ENCODE results near the gene ELMO1.

Gene ELMO1

DNA sequence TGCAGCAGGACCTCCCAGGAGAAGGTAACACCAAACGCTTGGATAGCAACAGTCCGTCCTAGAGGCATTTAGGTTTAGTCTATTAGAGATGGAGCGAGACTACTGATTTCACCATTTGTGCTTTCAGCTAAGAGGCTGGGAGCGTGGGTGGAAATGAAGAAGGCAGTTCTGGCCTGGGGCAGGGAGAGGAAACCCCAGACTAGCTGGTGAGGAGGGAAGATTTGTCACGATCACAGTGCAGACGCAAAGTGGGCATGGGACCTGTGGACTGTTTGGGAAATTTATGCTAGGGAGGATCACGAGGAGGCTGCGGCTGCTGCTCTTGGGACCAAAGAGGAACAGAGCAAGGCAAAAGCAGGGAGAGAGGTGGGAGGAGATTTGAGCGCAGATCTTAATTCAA lies 594.0 kb downstream of the ELMO1 start:
- no peak for DNase-seq

DNA sequence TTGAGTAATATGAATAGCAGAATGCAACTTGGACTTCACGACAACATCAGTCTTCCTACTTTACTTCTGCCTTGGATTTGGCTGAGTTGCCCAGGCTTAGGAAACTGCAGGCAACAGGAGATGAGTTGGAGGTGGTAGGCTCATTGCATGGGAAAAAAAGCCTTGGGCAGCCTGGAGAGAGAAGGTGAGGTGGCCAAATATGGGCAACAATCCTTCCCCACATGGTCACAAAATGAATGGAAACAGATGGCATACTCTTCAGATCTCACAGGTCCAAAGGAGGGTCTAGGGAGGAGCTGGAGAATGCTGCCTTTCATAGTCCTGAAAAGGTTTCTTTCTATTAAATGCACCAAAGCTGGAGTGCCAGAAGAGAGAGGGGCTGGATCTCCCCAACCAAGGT lies 595.7 kb downstream of the ELMO1 start:
- DNase-seq: no peak

DNA sequence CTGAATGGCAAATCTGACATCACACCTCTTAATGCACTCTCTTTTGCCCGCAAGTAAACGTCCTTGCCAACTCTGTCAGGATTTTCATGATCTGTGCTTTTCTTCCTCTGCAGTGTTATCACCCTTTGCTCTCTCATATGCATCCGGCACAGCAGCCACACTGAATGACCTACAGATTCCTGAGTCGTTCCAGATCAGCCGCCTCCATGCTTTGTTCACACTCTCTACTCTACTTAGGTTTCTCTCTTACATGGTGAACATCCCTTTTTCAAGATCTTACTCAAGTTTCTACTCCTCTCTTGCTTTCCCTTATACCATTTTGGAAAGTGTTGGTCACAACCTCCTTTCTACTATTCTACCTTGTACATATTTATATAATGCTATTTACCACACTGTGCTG lies 596.6 kb downstream of the ELMO1 start:
- DNase-seq: no peak

DNA sequence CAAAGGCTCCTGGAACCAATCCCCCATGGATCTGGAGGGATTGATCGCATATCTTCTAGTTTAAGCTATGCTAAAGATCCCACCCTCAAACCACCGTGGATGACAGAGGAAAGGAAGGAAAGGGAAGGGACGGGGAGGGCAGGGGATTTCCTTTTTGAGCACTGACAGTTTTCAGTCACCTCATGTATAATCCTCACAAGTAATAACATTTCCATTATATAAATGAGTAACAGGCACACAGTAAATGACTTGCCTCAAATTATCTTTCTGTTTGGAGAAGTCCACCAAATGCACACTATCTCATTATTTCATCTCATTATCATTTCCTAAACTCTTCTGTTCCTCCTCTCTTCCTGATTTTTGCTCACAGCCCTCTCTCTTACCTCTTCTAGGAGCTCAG lies 597.3 kb downstream of the ELMO1 start:
- no peak for DNase-seq

DNA sequence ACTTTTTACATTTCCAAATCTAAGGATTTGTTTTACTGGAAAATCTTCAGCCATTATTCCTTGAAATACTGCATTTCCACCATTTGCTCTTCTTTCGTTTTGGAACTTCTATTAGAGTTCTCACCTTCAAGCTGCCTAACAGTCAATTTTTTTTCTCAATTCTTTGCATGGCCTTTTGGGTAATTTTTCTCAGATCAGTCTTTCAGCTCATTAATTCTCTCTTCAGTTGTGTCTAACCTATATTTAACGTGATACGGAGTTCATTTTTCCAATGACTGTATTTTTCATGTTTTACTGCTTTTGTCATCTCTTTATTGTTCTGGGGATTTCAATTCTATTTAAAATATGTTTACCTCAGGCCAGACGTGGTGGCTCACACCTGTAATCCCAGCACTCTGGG lies 600.7 kb downstream of the ELMO1 start:
- no peak for DNase-seq

DNA sequence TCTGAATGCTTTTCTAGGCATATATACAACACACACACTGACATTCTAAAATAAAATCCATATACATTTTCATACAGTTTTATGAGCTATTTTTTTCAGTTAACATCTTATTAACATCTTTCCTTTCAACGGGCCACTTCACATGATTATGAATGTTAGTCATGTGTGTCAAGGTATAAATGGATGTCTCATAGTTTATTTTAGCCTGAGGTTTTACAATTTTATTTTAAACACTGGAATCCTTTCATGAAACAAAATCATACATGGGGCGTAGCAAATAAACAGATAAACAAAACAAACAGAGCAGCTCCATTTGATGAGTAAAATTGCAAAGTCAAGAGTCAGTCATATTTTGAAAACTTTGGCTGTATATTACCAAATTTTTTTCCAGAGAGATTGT lies 604.3 kb downstream of the ELMO1 start:
- DNase-seq: no peak

DNA sequence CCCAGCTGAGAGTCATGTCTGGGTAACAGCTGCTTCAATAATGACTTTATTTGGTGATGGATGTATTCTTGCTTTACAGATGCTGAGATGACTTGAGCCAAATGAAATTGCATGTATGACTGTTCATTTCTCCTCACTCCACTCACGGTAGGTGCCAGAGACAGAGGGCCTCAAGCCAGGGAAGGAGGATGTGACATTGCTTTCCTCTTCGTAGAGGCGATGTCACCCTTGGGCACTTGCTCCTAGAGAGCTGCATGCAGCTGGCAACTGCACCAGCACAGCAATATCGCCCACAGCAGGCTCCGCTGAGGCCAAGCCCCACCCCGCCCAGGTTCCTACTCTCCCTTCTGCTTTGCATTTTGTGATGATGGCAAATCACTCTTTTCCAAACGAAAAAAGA lies 607.8 kb downstream of the ELMO1 start:
- DNase-seq: no peak

DNA sequence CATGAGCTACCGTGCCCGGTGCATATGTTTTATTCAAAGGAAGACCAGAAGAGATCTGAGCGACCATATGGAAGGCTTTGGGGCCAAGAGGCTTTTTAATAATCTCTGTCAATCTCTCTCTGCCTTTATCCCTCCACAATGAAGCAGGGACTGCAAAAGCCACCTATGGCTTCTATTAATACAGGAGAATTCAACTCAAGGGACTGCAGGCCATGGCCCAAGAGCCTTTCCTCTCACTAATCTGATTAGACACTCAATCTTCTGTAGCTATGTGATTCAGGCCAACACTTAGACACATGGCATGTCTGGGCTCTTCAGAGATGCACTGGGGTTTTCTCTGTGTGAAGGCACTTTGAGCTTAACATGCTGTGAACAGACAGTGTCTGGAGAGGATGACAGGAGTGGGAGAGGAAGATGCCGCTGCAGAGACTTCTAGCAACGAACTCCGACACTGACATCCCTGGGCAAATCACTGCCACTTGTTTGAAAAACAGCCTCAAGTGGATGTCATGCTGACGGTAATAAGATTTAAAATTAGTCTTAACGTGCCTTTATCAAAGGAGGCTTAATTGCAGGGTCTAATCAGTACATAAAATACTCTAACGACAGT lies 609.9 kb downstream of the ELMO1 start:
- DNase-seq: no peak

DNA sequence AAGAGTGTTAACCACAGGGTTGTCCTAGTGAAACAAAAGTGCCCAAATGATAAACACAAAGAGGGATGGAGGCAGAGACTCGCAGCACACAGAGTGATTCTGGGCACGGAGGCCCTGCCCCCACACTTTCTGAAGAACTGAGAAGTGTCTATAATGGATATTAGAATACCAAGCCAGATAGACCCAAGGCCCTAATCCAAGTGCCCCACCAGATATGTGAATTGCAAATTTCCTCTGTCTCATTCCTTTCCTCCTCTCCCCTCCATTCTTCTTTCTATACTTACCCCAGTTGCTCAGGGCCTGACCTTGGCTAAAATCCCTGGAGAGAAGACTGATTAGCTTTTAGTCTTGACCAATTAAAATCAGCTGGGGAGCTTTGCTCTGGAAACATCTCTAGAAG lies 617.6 kb downstream of the ELMO1 start:
- DNase-seq: no peak

DNA sequence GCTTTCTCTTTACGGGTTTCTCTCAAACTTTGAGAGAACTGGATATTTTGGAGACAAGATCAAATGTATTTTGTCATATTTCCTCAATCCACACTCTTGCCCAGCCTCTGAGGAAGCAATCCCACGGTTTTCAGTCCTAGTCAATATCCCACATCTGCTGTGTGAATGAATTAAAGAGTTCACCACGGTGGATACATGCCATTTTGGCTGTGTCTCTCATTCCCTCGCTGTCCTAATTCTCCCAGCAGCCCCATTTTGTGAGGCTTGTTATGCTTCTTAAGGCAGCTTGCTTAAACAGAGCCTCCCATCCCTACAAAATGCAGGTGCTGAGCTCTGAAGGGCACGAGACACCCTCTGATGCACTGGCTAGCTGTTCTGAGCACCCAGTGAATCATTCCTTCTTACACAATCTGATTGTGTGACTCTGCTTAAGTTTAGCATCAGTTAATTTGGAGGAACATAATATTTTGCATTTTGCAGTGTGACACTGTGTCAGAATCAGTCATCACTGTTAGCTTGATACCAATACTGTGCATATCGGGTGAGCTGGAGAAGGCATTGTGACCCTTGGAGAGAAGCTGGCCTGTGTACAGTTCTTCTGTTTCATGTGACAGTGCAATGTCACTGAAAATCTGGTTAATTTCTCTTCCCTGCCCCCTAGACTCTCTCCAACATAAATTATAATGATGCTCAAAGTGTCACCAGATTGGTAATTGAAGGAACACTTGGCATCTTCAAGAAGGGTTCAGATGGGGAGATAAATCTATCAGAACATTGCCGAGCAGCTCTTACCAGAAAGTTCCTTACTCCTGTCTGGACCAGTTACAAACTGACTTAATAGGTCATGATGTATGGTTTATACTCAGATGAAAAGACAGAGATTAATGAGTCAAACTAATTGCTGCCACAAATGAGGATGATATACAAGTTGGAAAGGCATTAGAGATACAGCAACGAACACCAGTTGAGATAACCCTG lies 620.6 kb downstream of the ELMO1 start:
- no peak for DNase-seq

DNA sequence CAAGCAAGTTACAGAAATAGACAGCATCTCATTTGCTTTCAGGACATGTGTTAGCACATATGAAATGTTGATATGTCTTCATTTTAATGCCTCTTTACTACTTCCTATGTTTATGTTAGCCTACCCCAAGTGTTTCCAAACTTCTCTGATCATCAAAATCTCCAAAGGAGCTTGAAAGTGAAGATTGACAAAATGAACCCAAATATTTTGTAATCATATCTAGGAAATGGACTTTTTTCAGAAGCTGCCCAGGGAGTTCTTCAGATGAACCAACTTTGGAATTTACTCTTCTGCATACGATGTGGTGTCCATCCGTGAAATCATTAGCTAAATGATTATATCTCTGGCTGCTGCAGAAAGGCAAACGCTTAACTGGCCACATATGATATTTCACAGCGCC lies 623.2 kb downstream of the ELMO1 start:
- DNase-seq: no peak

DNA sequence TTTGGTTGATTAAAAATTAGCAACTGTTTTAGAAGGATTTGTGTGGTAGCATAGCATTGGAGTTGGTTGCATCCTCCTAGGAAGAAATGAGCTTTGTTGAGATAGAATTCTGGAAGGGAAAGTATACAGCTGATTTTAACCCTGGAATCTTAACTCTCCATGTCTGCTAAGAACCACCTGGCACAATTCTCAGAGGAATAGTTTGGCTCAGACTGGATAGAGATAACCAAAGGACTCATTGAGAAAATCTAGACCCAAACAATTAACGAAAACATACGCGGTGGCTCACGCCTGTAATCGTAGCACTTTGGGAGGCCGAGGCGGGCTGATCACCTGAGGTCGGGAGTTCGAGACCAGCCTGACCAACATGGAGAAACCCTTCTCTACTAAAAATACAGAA lies 625.3 kb downstream of the ELMO1 start:
- DNase-seq: no peak

DNA sequence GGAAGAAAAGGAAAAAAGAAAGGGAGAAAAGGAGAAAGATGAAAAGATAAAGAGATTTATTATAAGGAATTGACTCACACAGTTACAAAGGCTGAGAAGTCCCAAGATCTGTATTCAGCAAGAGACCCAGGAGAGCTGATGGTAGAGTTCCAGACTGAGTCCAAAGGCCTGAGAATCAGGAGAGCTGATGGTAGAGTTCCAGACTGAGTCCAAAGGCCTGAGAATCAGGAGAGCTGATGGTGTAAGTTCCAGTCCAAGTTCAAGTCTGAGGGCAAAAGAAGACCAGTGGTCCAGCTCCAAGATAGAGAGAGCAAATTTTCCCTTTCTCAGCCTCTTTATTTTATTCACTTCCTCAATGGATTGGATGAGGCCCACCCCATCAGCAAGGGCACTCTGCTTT lies 627.0 kb downstream of the ELMO1 start:
- no peak for DNase-seq

DNA sequence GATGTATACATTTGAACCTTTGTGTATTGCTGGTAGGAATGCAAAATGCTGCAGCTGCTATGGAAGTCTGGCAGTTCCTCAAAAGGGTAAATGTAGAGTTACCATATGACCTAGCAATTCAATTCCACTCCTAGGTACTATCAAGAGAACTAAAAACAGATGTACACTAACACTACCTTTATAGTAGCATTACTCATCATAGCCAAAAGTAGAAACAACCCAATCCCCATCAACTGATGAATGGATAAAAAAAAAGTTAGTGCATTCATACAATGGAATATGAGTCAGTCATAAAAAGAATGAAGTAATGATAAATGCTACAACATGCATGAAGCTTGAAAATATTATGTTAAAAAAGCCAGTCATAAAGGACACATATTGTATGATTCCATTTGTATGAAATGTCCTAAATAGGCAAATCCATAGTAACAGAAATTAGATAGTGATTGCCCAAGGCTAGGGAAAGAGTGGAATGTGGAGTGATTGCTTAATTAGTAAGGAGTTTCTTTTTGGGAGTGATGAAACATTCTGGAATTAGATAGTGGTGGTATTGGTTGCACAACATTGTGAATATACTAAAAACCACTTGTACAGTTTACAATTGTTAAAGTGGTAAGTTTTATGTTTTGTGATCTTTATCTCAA lies 628.0 kb downstream of the ELMO1 start:
- DNase-seq: no peak

DNA sequence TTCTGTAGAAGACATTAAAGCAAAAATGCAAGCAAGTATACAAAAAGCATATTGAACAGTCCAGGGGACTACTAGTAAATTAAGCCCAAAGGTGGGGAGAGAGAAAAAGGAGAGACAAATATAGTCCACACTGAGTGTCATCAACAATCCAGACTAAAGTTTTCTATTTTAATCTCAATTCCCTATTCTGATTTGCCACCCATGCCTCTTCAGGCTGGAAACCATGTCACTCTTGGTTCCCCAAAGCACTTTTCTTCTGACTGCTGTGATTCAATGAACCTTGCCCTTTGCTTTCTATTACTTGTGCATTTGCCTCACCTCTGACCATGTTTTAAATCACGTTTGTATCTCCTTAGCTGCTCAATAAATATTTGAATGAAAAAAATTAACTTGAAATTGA lies 629.0 kb downstream of the ELMO1 start:
- DNase-seq: no peak

DNA sequence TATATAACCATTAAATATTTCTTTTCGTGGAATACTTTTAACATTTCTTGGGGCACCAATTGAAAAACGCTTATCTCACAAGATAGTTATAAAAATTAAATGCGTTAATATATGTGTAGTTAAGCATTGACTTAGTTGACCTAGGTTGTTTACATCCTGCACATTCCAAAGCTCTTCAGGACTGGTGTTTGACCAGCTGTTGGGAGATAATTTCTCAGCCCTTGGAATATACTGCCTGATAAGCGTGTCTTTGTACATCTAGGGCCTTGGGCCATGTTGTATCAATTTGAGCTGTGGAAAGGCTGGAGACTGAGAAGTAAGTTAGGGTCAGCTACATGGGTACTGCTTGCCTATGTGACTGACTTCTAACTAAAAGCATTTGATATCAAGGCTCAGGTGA lies 634.4 kb downstream of the ELMO1 start:
- no peak for DNase-seq

DNA sequence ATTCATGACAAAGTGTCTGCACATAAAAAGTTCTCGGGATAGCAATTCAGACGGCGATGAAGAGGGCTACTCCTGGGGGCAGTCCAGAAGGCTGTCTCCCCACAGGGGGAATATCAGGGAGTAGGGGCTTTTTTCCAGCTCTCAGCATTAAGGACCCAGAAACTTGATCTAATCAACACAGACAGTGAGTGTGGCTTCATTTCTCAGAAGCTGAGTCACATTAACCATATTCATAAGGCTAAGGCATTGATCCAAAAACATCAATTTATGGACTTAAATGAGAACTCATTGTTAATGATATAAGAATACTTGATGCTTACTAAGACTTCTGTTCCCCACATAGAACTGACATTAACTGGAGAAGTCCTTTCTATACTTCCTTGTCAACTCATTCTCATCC lies 636.9 kb downstream of the ELMO1 start:
- peak; percentile 20 for DNase-seq

DNA sequence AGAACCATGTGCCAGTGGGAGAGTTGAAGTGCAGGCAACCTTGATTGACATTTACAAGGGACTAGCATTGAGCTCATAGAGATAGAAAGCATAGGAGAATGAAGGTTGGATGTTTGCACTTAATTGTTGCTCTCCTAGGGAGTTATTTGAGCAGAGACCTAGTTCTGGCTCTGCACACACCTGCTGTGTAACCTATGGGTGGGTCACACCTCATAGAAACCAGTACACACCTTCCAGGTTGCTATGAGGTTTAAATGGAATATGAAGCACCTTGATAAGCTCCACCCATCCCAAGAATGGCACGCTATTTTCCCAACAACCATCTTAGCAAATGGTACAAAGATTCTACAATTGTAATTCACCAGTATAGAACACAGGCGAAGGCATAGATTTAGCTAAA lies 638.2 kb downstream of the ELMO1 start:
- DNase-seq: no peak

DNA sequence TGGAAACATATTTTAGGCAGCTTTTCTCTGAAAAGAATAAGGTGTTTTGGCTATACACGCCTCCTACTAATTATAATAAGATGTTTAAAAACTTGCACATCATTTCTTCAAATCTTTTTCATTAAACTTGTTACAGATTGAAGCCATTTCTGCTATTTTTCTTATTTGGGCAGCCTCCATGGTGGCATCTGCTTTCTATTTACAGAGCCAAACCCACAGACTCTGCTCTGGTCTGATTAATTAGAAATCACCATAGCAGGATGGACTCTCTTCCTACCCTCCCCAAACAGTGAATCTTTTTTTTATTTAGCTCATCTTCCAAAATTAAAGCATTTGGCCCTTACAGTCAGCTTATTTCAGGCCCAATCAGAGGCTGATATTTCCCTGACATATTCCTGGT lies 638.6 kb downstream of the ELMO1 start:
- DNase-seq: no peak

DNA sequence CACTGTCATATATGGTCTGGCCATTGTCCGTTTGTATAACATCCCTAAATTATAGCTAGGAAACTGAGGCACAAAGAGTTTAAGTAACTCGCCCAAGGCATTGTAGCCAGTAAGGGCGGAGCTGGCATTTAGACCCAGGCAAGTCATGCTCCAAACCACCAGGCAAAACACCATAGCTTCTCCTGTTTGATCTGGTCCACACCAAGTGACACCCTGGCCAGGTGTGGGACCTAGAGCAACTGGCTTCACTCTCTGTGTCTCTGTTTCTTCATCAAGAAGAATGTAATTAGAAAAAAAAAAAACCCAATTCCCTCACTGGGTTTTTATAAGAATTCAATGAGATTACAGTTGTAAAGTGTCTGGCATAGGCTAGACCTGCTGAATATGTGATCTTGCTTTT lies 639.2 kb downstream of the ELMO1 start:
- no peak for DNase-seq

DNA sequence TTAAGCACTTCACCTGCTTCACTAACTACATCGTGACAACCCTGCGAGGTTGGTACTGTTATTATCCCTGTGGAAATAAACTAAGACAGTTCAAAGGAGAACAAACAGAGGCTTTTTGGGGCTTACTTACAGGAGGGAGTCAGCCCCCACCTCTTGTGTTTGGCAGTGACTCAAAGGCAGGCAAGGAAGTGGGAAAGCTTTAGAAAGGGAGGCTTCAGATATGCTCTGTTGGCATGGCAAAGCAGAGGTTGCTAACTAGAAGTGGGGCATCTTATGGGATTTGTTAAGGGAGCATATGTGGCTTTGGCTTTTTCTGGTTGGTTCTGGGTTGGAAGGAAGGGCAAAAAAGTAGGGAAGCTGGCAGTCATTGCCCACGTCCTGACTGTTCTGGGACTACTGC lies 639.6 kb downstream of the ELMO1 start:
- DNase-seq: no peak

DNA sequence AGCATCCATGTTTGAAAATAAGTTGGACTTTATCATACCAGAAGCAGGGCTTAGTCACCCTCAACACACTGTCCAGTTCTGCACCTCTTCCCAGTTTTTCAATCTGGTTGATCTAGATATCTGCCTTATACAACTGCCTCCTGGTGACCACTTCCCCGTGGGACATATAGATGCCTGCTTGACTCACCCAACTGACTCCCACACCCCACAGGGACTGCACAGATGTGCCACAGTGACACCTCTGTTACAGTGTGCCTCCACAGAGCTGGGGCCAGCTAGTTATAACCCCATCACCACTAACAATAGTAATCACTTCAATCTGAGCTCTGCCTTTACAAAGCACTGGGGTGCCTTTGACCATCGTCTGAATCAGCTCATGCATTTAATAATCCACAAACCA lies 641.8 kb downstream of the ELMO1 start:
- peak; percentile 54 for DNase-seq
